HL-60 (cell line): ENCODE results near the gene KHDRBS1.
A peak's percentile ranks its signal among the peaks of the same experiment; 100 is the strongest.
"Not testable (repeated sequence)": the region's sequence is repeated elsewhere in the genome, so short reads cannot be mapped to it uniquely, and the experiment has no call there.

Experiments
- DNase-seq, 2 experiments: peaks; one replicate each; pipeline ENCODE4 v3.0.0-alpha.2; 2010 to 2020; ENCODE audit warnings: low read depth in 1 of 2, low spot score in 1 of 2
- H3K27ac ChIP-seq: fragments of 250-450 bp; sonication (Bioruptor Pico); replicated peaks from 2 replicates; pipeline ENCODE4 v1.5.1; 2020; ENCODE audit warnings: mild to moderate bottlenecking, moderate library complexity
- H3K27me3 ChIP-seq: fragments of 250-450 bp; sonication (Bioruptor Pico); 2 replicates; pipeline ENCODE4 v1.5.1; 2021; ENCODE audit warnings: mild to moderate bottlenecking, moderate library complexity; ENCODE audit not compliant: insufficient read depth, poor library complexity, severe bottlenecking
- H3K4me3 ChIP-seq: replicated peaks from 2 replicates; pipeline ENCODE4 v1.5.1; 2011; ENCODE audit warnings: mild to moderate bottlenecking, control low read depth, low read length; ENCODE audit not compliant: insufficient read depth
- CTCF ChIP-seq: IDR thresholded peaks from one replicate; pipeline ENCODE4 v1.5.1; 2011; ENCODE audit warnings: low read length, control low read depth, inconsistent platforms; ENCODE audit not compliant: insufficient read depth
- GABPA ChIP-seq: IDR thresholded peaks from 2 replicates; pipeline ENCODE4 v1.6.1; 2012; ENCODE audit warnings: low read depth
- POLR2AphosphoS5 ChIP-seq: IDR thresholded peaks from 2 replicates; pipeline ENCODE4 v1.6.1; 2012; ENCODE audit warnings: low read depth
- SPI1 ChIP-seq: IDR thresholded peaks from 2 replicates; pipeline ENCODE4 v1.6.1; 2012; ENCODE audit warnings: low read depth, mild to moderate bottlenecking, borderline replicate concordance
- TF ChIP-seq, protein P1 (sequence below): IDR thresholded peaks from 2 replicates; pipeline ENCODE4 v1.6.1; 2012; ENCODE audit warnings: low read depth; ENCODE audit not compliant: insufficient replicate concordance

The KHDRBS1 gene

DNA sequence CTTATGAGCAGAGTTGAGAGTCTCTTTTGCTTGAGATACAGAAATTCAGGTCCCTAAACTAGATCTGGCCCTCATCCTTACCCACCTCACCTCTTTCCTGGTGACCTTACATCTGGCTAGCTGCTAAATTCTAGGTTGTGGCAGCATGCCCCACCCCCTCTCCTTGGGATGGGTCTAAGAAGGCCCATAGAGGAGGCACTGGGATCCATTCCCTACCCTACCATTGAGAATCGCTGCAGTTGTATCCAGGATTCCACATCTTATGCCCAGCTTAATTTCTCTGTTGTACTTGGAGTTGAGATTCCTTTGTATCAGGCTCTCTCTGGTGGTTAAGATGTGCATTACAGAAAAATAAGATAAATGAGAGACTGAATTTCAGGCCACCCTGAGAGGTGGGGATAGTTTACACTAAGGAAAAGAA, 49.6 kb downstream of the KHDRBS1 start:
- H3K27ac ChIP-seq, result no peak overlapping the region
- no peaks in the 10 kb centered on the region for H3K27me3 ChIP-seq
- H3K4me3 ChIP-seq, result no peak overlapping the region
- TF ChIP-seq, protein P1, sequence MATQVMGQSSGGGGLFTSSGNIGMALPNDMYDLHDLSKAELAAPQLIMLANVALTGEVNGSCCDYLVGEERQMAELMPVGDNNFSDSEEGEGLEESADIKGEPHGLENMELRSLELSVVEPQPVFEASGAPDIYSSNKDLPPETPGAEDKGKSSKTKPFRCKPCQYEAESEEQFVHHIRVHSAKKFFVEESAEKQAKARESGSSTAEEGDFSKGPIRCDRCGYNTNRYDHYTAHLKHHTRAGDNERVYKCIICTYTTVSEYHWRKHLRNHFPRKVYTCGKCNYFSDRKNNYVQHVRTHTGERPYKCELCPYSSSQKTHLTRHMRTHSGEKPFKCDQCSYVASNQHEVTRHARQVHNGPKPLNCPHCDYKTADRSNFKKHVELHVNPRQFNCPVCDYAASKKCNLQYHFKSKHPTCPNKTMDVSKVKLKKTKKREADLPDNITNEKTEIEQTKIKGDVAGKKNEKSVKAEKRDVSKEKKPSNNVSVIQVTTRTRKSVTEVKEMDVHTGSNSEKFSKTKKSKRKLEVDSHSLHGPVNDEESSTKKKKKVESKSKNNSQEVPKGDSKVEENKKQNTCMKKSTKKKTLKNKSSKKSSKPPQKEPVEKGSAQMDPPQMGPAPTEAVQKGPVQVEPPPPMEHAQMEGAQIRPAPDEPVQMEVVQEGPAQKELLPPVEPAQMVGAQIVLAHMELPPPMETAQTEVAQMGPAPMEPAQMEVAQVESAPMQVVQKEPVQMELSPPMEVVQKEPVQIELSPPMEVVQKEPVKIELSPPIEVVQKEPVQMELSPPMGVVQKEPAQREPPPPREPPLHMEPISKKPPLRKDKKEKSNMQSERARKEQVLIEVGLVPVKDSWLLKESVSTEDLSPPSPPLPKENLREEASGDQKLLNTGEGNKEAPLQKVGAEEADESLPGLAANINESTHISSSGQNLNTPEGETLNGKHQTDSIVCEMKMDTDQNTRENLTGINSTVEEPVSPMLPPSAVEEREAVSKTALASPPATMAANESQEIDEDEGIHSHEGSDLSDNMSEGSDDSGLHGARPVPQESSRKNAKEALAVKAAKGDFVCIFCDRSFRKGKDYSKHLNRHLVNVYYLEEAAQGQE, result no peak
- peak; percentile 13 for TF ChIP-seq CTCF
- TF ChIP-seq GABPA, result no peak
- no peak for TF ChIP-seq SPI1
- peak; percentile 44; the same call in 1 of the 2 replicates for TF ChIP-seq POLR2AphosphoS5
- DNase-seq, result no peak

DNA sequence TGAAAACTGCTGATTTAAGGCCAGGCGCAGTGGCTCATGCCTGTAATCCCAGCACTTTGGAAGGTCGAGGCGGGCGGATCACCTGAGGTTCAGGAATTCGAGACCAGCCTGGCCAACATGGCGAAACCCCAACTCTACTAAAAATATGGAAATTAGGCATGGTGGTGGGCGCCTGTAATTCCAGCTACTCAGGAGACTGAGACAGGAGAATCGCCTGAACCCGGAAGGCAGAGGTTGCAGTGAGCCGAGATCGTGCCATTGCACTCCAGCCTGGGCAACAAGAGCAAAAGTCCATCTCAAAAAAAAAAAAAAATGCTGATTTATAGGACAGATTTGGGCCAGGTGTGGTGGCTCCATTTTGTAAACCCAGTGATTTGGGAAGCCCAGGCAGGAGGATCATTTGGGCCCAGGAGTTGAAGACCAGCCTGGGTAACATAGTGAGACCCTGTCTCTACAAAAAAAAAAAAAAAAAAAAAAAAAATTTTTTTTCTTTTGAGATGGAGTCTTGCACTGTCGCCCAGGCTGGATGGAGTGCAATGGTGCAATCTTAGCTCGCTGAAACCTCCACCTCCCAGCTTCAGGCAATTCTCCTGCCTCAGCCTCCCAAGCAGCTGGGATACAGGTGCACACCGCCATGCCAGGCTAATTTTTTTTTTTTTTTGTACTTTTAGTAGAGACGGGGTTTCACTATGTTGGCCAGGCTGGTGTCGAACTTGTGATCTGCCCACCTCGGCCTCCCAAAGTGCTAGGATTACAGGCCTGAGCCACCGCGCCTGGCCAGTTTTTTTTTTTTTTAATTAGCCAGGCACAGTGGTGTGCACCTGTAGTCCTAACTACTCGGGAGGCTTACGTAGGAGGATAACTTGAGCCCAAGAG, 52.2 kb downstream of the KHDRBS1 start:
- H3K27ac ChIP-seq, result 0 out of 2 replicates have a peak overlapping the region, but pooled peaks have one; percentile 2
- not testable (repeated sequence) for H3K4me3 ChIP-seq, DNase-seq, H3K27me3 ChIP-seq
- TF ChIP-seq GABPA (0 out of 2 replicates have a peak, but pooled peaks have one; percentile 12), POLR2AphosphoS5 (peak; percentile 28; the same call in 1 of the 2 replicates)

DNA sequence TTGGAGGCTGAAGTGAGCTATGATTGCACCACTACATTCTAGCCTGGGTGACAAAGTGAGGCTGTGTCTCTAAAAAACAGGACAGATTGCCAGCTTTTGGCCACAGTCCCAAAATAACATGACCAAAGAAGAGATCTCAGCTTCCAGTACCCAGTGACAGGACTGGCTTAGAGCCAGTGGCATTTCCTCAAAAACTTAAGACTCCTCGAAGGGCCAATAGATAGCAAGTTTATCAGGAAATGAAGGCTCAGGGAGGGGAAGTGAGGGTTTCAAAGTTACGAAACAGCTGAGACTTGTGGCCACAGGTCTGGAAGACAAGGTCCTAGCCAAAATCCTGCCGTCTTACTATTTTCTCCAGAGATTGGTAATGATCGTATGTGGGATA, 52.8 kb downstream of the KHDRBS1 start:
- H3K27ac ChIP-seq, result 0 out of 2 replicates have a peak overlapping the region, but pooled peaks have one; percentile 2
- DNase-seq, result peak; percentile 85 to 97
- no peaks in the 10 kb centered on the region for H3K27me3 ChIP-seq

More for the DNA sequence above, 52.8 kb downstream of the KHDRBS1 start:
- TF ChIP-seq SPI1, result peak; percentile 98
- TF ChIP-seq, protein P1, result no peak
- TF ChIP-seq CTCF, result no peak
- no peak for TF ChIP-seq GABPA
- TF ChIP-seq POLR2AphosphoS5, result peak; percentile 83; the same call in 1 of the 2 replicates
- H3K4me3 ChIP-seq, result no peak overlapping the region
